Fibroblast of peridontal ligament (primary cell): ENCODE data around the gene PCNX1.

Source experiments
- DNase-seq: peaks from one replicate; pipeline ENCODE4 v3.0.0-alpha.2; 2010; ENCODE audit errors: extremely low read depth

PCNX1 gene

GRCh38 chr14:71071042-71071441 is 163.8 kb downstream of the PCNX1 start:
- DNase-seq: no peak

GRCh38 chr14:71076462-71077092 is 169.3 kb downstream of the PCNX1 start:
- DNase-seq: no peak

GRCh38 chr14:71078500-71078899 is 171.2 kb downstream of the PCNX1 start:
- no peak for DNase-seq

GRCh38 chr14:71086567-71086966 is 179.3 kb downstream of the PCNX1 start:
- DNase-seq: no peak

- no peak for DNase-seq
Observed at GRCh38 chr14:71089971-71090370, 182.7 kb downstream of the PCNX1 start.

GRCh38 chr14:71094722-71095121 is 187.5 kb downstream of the PCNX1 start:
- DNase-seq: no peak

GRCh38 chr14:71096947-71097346 is 189.7 kb downstream of the PCNX1 start:
- no peak for DNase-seq

- peak; percentile 87 for DNase-seq
Observed at GRCh38 chr14:71103662-71104484, 196.6 kb downstream of the PCNX1 start.

GRCh38 chr14:71105177-71105576 is 197.9 kb downstream of the PCNX1 start:
- no peak for DNase-seq

- DNase-seq: no peak
Observed at GRCh38 chr14:71107921-71108320, 200.7 kb downstream of the PCNX1 start.

GRCh38 chr14:71108398-71109119 is 201.3 kb downstream of the PCNX1 start:
- no peak for DNase-seq

- peak; percentile 73 for DNase-seq
Observed at GRCh38 chr14:71113376-71113775, 206.1 kb downstream of the PCNX1 start.

GRCh38 chr14:71114565-71114964 is 207.3 kb downstream of the PCNX1 start:
- no peak for DNase-seq

GRCh38 chr14:71115306-71115705 is 208.0 kb downstream of the PCNX1 start:
- no peak for DNase-seq

GRCh38 chr14:71115821-71116567 is 208.7 kb downstream of the PCNX1 start:
- no peak for DNase-seq

GRCh38 chr14:71116568-71117122 is 209.4 kb downstream of the PCNX1 start:
- no peak for DNase-seq

- peak; percentile 76 for DNase-seq
Observed at GRCh38 chr14:71117839-71118743, 210.8 kb downstream of the PCNX1 start.

- no peak for DNase-seq
Observed at GRCh38 chr14:71119075-71119474, 211.8 kb downstream of the PCNX1 start.

GRCh38 chr14:71119832-71120231 is 212.6 kb downstream of the PCNX1 start:
- peak; percentile 52 for DNase-seq

- DNase-seq: no peak
Observed at GRCh38 chr14:71121001-71121400, 213.7 kb downstream of the PCNX1 start.

GRCh38 chr14:71121711-71122110 is 214.5 kb downstream of the PCNX1 start:
- no peak for DNase-seq
